ENCODE measurements around the gene SEMA3A.
A peak's percentile ranks its signal among the peaks of the same experiment; 100 is the strongest.
"Not testable (repeated sequence)": the region's sequence is repeated elsewhere in the genome, so short reads cannot be mapped to it uniquely, and the experiment has no call there.

Gene SEMA3A

GRCh38 chr7:84194484-84195271, at the start of gene SEMA3A:
SEMA3A (minus strand) TSS chr7:84194789; CDS start chr7:84194586, 203 bp downstream.
- DNase-seq: peak; percentile 9

- DNase-seq: not testable (repeated sequence)
Measured at GRCh38 chr7:84243037-84243436, 48.4 kb upstream of the SEMA3A start.

- no peak for DNase-seq
Measured at GRCh38 chr7:84238596-84238995, 44.0 kb upstream of the SEMA3A start.

GRCh38 chr7:84237533-84238173, 43.1 kb upstream of the SEMA3A start:
- no peak for DNase-seq

GRCh38 chr7:84236398-84236797, 41.8 kb upstream of the SEMA3A start:
- no peak for DNase-seq

GRCh38 chr7:84232646-84233045, 38.1 kb upstream of the SEMA3A start:
- no peak for DNase-seq

GRCh38 chr7:84231157-84231556, 36.6 kb upstream of the SEMA3A start:
- DNase-seq: no peak

GRCh38 chr7:84230491-84230890, 35.9 kb upstream of the SEMA3A start:
- DNase-seq: no peak

- DNase-seq: no peak
Measured at GRCh38 chr7:84228526-84228925, 33.9 kb upstream of the SEMA3A start.

- DNase-seq: no peak
Measured at GRCh38 chr7:84226759-84227158, 32.2 kb upstream of the SEMA3A start.

GRCh38 chr7:84224505-84224904, 29.9 kb upstream of the SEMA3A start:
- DNase-seq: no peak

GRCh38 chr7:84219310-84219709, 24.7 kb upstream of the SEMA3A start:
- no peak for DNase-seq

GRCh38 chr7:84218681-84219080, 24.1 kb upstream of the SEMA3A start:
- no peak for DNase-seq

GRCh38 chr7:84216472-84216871, 21.9 kb upstream of the SEMA3A start:
- no peak for DNase-seq

- DNase-seq: not testable (repeated sequence)
Measured at GRCh38 chr7:84214757-84215156, 20.2 kb upstream of the SEMA3A start.

GRCh38 chr7:84210301-84210700, 15.7 kb upstream of the SEMA3A start:
- no peak for DNase-seq

- DNase-seq: no peak
Measured at GRCh38 chr7:84209006-84209405, 14.4 kb upstream of the SEMA3A start.

GRCh38 chr7:84207615-84208014, 13.0 kb upstream of the SEMA3A start:
- DNase-seq: no peak

GRCh38 chr7:84207025-84207424, 12.4 kb upstream of the SEMA3A start:
- no peak for DNase-seq

GRCh38 chr7:84204655-84205054, 10.1 kb upstream of the SEMA3A start:
- no peak for DNase-seq

GRCh38 chr7:84202855-84203254, 8.3 kb upstream of the SEMA3A start:
- no peak for DNase-seq

GRCh38 chr7:84200859-84201258, 6.3 kb upstream of the SEMA3A start:
- no peak for DNase-seq

- no peak for DNase-seq
Measured at GRCh38 chr7:84199216-84199615, 4.6 kb upstream of the SEMA3A start.

- DNase-seq: no peak
Measured at GRCh38 chr7:84196084-84196503, 1.5 kb upstream of the SEMA3A start.
